Stimulated activated CD4-positive, alpha-beta T cell treated with anti-CD3 and anti-CD28 coated beads, Interleukin-2, amount 100 ng/mL, for 24 hours (primary cell): Measurements from ENCODE around the gene TNC.

Experiments used
- DNase-seq, 2 donors: peaks; one replicate each; pipeline ENCODE4 v3.0.0-alpha.2; 2020

Gene TNC

GRCh38 chr9:115093520-115093919 is 24.4 kb downstream of the TNC start:
- no peak for DNase-seq

GRCh38 chr9:115090486-115090885 is 27.5 kb downstream of the TNC start:
- no peak for DNase-seq

GRCh38 chr9:115088860-115089259 is 29.1 kb downstream of the TNC start:
- no peak for DNase-seq

GRCh38 chr9:115086886-115087285 is 31.1 kb downstream of the TNC start:
- no peak for DNase-seq

GRCh38 chr9:115086461-115086860 is 31.5 kb downstream of the TNC start:
- DNase-seq, result no peak

GRCh38 chr9:115085773-115086377 is 32.1 kb downstream of the TNC start:
- no peak for DNase-seq

GRCh38 chr9:115084709-115085108 is 33.2 kb downstream of the TNC start:
- no peak for DNase-seq

GRCh38 chr9:115084157-115084556 is 33.8 kb downstream of the TNC start:
- no peak for DNase-seq

GRCh38 chr9:115080242-115080641 is 37.7 kb downstream of the TNC start:
- no peak for DNase-seq

- no peak for DNase-seq
Measured at GRCh38 chr9:115079156-115079555, 38.8 kb downstream of the TNC start.

- no peak for DNase-seq
Measured at GRCh38 chr9:115073456-115073855, 44.5 kb downstream of the TNC start.

- DNase-seq, result no peak
Measured at GRCh38 chr9:115071176-115071575, 46.8 kb downstream of the TNC start.

GRCh38 chr9:115069771-115070170 is 48.2 kb downstream of the TNC start:
- no peak for DNase-seq

GRCh38 chr9:115069302-115069701 is 48.7 kb downstream of the TNC start:
- DNase-seq, result no peak

- no peak for DNase-seq
Measured at GRCh38 chr9:115068031-115068430, 49.9 kb downstream of the TNC start.

- no peak for DNase-seq
Measured at GRCh38 chr9:115063058-115063845, 54.7 kb downstream of the TNC start.

- no peak for DNase-seq
Measured at GRCh38 chr9:115058684-115059315, 59.2 kb downstream of the TNC start.

- DNase-seq, result no peak
Measured at GRCh38 chr9:115058175-115058574, 59.8 kb downstream of the TNC start.

- DNase-seq, result no peak
Measured at GRCh38 chr9:115057559-115057958, 60.4 kb downstream of the TNC start.

- no peak for DNase-seq
Measured at GRCh38 chr9:115050002-115050490, 67.9 kb downstream of the TNC start.

GRCh38 chr9:115046824-115047223 is 71.1 kb downstream of the TNC start:
- no peak for DNase-seq

- DNase-seq, result no peak
Measured at GRCh38 chr9:115046199-115046598, 71.8 kb downstream of the TNC start.

GRCh38 chr9:115043632-115044031 is 74.3 kb downstream of the TNC start:
- DNase-seq, result no peak
